GM21360 (cell line): Measurements from ENCODE around the gene RNF187.
"Not testable (repeated sequence)": the region's sequence is repeated elsewhere in the genome, so short reads cannot be mapped to it uniquely, and the experiment has no call there.

Experiments
- ATAC-seq: cut with Tn5 transposase; IDR thresholded peaks from one replicate; pipeline ENCODE4 v1.9.1; 2021; ENCODE audit warnings: mild to moderate bottlenecking, moderate library complexity; ENCODE audit not compliant: unreplicated experiment

RNF187 gene

GRCh38 chr1:228486596-228487335, 416 bp upstream of the RNF187 start:
- ATAC-seq, result peak; percentile 52

GRCh38 chr1:228488125-228488817, 1.1 kb downstream of the RNF187 start:
- ATAC-seq, result no peak

- no peak for ATAC-seq
Observed at GRCh38 chr1:228488818-228489674, 1.9 kb downstream of the RNF187 start.

GRCh38 chr1:228490120-228491078, 3.2 kb downstream of the RNF187 start:
- no peak for ATAC-seq

- ATAC-seq, result no peak
Observed at GRCh38 chr1:228493141-228494043, 6.2 kb downstream of the RNF187 start.

GRCh38 chr1:228494044-228494353, 6.8 kb downstream of the RNF187 start:
- no peak for ATAC-seq

- ATAC-seq, result no peak
Observed at GRCh38 chr1:228494391-228494790, 7.2 kb downstream of the RNF187 start.

GRCh38 chr1:228494970-228495853, 8.0 kb downstream of the RNF187 start:
- ATAC-seq, result no peak

- ATAC-seq, result no peak
Observed at GRCh38 chr1:228496084-228496483, 8.9 kb downstream of the RNF187 start.

GRCh38 chr1:228496494-228496893, 9.3 kb downstream of the RNF187 start:
- no peak for ATAC-seq

- no peak for ATAC-seq
Observed at GRCh38 chr1:228497206-228497605, 10.0 kb downstream of the RNF187 start.

GRCh38 chr1:228497817-228498216, 10.6 kb downstream of the RNF187 start:
- ATAC-seq, result no peak

GRCh38 chr1:228500143-228500734, 13.1 kb downstream of the RNF187 start:
- no peak for ATAC-seq

- peak; percentile 92 for ATAC-seq
Observed at GRCh38 chr1:228500901-228501871, 14.0 kb downstream of the RNF187 start.

GRCh38 chr1:228502522-228502921, 15.3 kb downstream of the RNF187 start:
- ATAC-seq, result no peak

GRCh38 chr1:228505944-228506343, 18.8 kb downstream of the RNF187 start:
- not testable (repeated sequence) for ATAC-seq
